AG09319 (cell line): ENCODE measurements around the gene MYO3B.

Experiments
- DNase-seq: peaks from one replicate; pipeline ENCODE4 v3.0.0-alpha.2; 2010; ENCODE audit warnings: low read depth; ENCODE audit errors: extremely low read depth
- TF ChIP-seq, protein P1 (sequence below): IDR thresholded peaks from 2 replicates; pipeline ENCODE4 v1.5.1; 2011; ENCODE audit warnings: low read depth, mild to moderate bottlenecking, inconsistent platforms, low read length, moderate library complexity

MYO3B gene

GRCh38 chr2:170221317-170222288 lies 43.7 kb downstream of the MYO3B start:
- TF ChIP-seq, protein P1, sequence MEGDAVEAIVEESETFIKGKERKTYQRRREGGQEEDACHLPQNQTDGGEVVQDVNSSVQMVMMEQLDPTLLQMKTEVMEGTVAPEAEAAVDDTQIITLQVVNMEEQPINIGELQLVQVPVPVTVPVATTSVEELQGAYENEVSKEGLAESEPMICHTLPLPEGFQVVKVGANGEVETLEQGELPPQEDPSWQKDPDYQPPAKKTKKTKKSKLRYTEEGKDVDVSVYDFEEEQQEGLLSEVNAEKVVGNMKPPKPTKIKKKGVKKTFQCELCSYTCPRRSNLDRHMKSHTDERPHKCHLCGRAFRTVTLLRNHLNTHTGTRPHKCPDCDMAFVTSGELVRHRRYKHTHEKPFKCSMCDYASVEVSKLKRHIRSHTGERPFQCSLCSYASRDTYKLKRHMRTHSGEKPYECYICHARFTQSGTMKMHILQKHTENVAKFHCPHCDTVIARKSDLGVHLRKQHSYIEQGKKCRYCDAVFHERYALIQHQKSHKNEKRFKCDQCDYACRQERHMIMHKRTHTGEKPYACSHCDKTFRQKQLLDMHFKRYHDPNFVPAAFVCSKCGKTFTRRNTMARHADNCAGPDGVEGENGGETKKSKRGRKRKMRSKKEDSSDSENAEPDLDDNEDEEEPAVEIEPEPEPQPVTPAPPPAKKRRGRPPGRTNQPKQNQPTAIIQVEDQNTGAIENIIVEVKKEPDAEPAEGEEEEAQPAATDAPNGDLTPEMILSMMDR, result no peak
- no peak for DNase-seq

DNA sequence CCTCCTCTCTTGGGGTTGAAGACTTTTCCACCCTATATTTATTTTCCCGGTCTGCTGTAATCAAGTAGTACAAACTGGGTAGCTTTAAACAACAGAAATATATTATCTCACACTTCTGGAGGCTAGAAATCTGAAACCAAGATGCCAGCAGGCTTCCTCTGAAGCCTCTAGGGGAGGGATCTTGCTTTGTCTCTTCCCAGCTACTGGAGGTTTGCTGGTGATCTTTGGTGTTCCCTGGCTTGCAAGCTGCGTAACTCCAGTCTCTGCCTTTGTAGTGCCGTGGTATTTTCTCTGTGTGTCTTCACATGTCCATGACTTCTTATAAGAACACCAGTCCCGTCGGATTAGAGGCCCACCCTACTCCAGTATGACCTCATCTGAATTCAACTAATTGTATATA lies 44.4 kb downstream of the MYO3B start:
- DNase-seq, result no peak
- TF ChIP-seq, protein P1, result no peak

DNA sequence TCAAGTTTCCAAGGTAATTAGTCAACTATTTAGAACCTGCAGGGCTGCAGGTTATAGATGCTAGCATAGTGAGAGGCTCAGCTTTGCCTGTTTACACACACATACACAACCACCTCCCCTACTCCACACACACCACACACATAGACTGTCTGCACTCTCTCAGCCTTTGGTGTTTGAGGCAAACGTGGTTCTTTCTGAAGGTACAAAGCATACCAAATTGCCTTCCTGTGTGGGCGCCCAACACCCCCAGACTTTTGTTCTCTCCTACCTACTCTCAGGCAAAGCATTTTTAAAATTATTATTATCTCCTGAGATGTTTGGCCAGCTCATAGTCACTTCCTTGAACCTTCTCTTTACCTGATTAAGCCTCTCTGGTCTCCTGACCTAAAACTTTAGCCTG lies 44.9 kb downstream of the MYO3B start:
- TF ChIP-seq, protein P1, result no peak
- DNase-seq, result no peak

DNA sequence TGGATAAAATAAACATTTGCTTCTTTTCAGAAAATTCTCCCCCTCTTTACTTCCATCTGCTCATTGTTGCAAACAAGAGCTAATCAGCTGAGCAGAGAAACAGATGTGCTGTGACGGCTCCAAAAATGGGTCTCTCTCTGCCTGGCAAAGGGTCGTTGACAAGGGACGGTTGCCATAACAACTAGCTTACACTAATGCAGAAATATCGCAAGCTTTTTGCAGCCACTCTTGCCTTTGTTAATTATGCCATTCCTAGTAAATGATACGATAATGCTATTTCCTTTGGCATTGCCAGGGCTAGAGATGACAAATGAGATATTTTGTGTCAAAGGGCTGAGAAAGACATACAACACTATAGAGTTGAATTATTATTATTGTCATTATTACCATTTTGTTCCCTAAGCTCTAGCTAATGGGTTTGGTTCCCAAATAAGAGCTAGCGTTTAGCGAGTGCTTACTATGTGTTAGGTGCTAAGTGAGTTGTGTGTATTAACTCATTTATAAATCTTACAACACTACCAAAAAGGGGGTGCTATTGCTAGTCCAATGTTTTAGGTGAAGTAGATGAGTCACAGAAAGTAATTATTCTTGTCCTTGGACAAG lies 46.8 kb downstream of the MYO3B start:
- TF ChIP-seq, protein P1, result no peak

GRCh38 chr2:170226216-170226615 lies 48.3 kb downstream of the MYO3B start:
- no peak for DNase-seq
- TF ChIP-seq, protein P1, result no peak

More for the DNA sequence above, 46.8 kb downstream of the MYO3B start:
- DNase-seq, result no peak

DNA sequence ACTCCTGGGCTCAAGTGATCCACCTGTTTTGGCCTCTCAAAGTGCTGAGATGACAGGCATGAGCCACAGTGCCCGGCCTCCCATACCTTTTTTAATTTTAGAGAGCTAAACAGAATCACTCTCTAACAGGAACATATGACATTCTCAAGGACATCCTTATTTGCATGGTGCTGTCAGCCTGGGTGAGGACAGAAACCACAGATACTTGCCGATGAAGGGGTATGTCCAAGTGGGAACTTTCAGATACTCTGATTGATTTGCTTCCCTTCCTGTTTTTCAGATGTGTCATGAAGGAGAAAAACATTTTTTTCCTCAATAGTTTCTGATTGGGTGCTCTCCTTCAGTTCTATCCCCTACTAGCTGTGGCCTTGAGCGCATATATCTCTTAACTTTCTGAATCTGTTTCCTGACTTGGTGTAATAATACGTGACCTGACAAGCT lies 49.6 kb downstream of the MYO3B start:
- TF ChIP-seq, protein P1, result no peak
- no peak for DNase-seq

GRCh38 chr2:170227951-170228350 lies 50.0 kb downstream of the MYO3B start:
- DNase-seq, result no peak
- TF ChIP-seq, protein P1, result no peak
